ENCODE data around the gene GPA33. TPM values are rescaled to one million over a fixed set of nuclear protein-coding genes. Genes with fewer than 3 reads are reported as not detected.

Gene GPA33
- total and polyA plus RNA-seq, 9 of the 15 experiments (the other 6 are each of a cell fraction or from before 2014, with no cell fraction given) = 0.13 TPM; not detected in 8

DNA sequence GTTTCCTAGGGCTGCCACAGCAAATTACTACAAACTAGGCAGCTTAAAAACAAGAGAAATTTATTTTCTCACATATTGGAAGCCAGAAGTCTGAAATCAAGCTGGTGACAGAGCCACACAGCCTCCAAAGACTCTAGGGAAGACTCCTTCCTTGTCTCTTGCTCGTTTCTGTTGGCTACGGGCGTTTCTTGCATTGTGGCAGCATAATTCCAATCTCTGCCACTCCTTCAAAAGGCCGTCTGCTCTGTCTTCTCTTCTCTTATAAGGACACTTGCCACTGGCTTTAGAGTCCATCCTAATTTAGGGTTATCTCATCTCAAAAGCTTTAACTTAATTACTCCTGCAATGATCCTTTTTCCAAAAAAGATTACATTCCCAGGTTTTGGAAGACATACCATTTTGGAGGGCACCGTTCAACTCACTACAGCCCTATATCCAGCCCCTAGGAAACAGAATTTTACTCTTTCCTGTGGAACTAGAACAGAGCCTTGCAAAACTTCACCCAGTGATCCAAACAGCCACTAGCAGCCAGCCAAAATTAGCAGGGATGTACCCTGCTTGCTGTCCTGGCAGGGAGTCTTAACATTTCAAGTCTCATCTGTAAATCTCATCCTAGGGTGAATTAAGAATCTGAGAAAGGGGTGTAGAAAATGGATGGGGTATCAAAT lies 12.9 kb upstream of the GPA33 start (continued):
- TF ChIP-seq, protein P1, sequence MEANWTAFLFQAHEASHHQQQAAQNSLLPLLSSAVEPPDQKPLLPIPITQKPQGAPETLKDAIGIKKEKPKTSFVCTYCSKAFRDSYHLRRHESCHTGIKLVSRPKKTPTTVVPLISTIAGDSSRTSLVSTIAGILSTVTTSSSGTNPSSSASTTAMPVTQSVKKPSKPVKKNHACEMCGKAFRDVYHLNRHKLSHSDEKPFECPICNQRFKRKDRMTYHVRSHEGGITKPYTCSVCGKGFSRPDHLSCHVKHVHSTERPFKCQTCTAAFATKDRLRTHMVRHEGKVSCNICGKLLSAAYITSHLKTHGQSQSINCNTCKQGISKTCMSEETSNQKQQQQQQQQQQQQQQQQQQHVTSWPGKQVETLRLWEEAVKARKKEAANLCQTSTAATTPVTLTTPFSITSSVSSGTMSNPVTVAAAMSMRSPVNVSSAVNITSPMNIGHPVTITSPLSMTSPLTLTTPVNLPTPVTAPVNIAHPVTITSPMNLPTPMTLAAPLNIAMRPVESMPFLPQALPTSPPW (CRISPR knock-in tag; IDR thresholded peaks at IDR 0.05) = no peak
- no peak for TF ChIP-seq ZZZ3 (IDR thresholded peaks at IDR 0.05)
- TF ChIP-seq, protein P2, sequence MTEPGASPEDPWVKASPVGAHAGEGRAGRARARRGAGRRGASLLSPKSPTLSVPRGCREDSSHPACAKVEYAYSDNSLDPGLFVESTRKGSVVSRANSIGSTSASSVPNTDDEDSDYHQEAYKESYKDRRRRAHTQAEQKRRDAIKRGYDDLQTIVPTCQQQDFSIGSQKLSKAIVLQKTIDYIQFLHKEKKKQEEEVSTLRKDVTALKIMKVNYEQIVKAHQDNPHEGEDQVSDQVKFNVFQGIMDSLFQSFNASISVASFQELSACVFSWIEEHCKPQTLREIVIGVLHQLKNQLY (CRISPR knock-in tag; conservative IDR thresholded peaks at IDR 0.05) = no peak
- TF ChIP-seq, protein P3, sequence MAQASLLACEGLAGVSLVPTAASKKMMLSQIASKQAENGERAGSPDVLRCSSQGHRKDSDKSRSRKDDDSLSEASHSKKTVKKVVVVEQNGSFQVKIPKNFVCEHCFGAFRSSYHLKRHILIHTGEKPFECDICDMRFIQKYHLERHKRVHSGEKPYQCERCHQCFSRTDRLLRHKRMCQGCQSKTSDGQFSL (CRISPR knock-in tag; IDR thresholded peaks at IDR 0.05) = no peak
- TF ChIP-seq, protein P3 (tag; IDR thresholded peaks at IDR 0.05) = no peak
- TF ChIP-seq, protein P4, sequence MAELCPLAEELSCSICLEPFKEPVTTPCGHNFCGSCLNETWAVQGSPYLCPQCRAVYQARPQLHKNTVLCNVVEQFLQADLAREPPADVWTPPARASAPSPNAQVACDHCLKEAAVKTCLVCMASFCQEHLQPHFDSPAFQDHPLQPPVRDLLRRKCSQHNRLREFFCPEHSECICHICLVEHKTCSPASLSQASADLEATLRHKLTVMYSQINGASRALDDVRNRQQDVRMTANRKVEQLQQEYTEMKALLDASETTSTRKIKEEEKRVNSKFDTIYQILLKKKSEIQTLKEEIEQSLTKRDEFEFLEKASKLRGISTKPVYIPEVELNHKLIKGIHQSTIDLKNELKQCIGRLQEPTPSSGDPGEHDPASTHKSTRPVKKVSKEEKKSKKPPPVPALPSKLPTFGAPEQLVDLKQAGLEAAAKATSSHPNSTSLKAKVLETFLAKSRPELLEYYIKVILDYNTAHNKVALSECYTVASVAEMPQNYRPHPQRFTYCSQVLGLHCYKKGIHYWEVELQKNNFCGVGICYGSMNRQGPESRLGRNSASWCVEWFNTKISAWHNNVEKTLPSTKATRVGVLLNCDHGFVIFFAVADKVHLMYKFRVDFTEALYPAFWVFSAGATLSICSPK (IDR thresholded peaks at IDR 0.05; ENCODE audit: borderline replicate concordance) = no peak
- TF ChIP-seq, protein P5, sequence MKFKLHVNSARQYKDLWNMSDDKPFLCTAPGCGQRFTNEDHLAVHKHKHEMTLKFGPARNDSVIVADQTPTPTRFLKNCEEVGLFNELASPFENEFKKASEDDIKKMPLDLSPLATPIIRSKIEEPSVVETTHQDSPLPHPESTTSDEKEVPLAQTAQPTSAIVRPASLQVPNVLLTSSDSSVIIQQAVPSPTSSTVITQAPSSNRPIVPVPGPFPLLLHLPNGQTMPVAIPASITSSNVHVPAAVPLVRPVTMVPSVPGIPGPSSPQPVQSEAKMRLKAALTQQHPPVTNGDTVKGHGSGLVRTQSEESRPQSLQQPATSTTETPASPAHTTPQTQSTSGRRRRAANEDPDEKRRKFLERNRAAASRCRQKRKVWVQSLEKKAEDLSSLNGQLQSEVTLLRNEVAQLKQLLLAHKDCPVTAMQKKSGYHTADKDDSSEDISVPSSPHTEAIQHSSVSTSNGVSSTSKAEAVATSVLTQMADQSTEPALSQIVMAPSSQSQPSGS (CRISPR knock-in tag; IDR thresholded peaks at IDR 0.05) = no peak
